Lung (tissue), 12 donors: Measurements from ENCODE around the gene PLEKHG2. TPM values are rescaled to one million over a fixed set of nuclear protein-coding genes. Genes with fewer than 3 reads are reported as not detected.
A peak's percentile ranks its signal among the peaks of the same experiment; 100 is the strongest.

Source experiments
- ATAC-seq: fragments of 200-7000 bp; cut with Tn5 transposase; one replicate; pipeline ENCODE4 v1.9.1; 2020; ENCODE audit warnings: moderate number of reproducible peaks; ENCODE audit not compliant: insufficient read depth, low FRiP score
- DNase-seq, 3 donors: peaks; one replicate each; pipeline ENCODE4 v3.0.0-alpha.2; 2013 to 2017
- H3K27ac ChIP-seq, 2 donors: one replicate each; pipeline ENCODE4 v1.5.1; 2013; ENCODE audit warnings: mild to moderate bottlenecking in 2 of 2, moderate library complexity in 2 of 2, control low read depth in 1 of 2, inconsistent platforms in 1 of 2, low read depth in 1 of 2, low read length in 1 of 2
- H3K27me3 ChIP-seq, 3 donors: one replicate each; pipeline ENCODE4 v1.5.1; 2013; ENCODE audit warnings: low read length in 2 of 3; ENCODE audit not compliant: control insufficient read depth in 3 of 3, insufficient read depth in 3 of 3
- H3K36me3 ChIP-seq, 4 donors: one replicate each; pipeline ENCODE4 v1.5.1; 2013; ENCODE audit warnings: low read length in 4 of 4, mild to moderate bottlenecking in 1 of 4, moderate library complexity in 1 of 4; ENCODE audit not compliant: control insufficient read depth in 4 of 4, insufficient read depth in 4 of 4
- H3K4me1 ChIP-seq, 5 donors: one replicate each; pipeline ENCODE4 v1.5.1; 2013; ENCODE audit warnings: low read length in 5 of 5, mild to moderate bottlenecking in 2 of 5, moderate library complexity in 1 of 5; ENCODE audit not compliant: control insufficient read depth in 5 of 5, insufficient read depth in 5 of 5
- H3K4me3 ChIP-seq: one replicate; pipeline ENCODE4 v1.5.1; 2013; ENCODE audit warnings: mild to moderate bottlenecking, control low read depth, moderate library complexity
- H3K9ac ChIP-seq, 2 donors: one replicate each; pipeline ENCODE4 v1.5.1; 2013; ENCODE audit warnings: low read length in 2 of 2, control low read depth in 1 of 2; ENCODE audit not compliant: insufficient read depth in 1 of 2
- H3K9me3 ChIP-seq, 4 donors: one replicate each; pipeline ENCODE4 v1.5.1; 2013; ENCODE audit warnings: low read length in 3 of 4, mild to moderate bottlenecking in 1 of 4, moderate library complexity in 1 of 4; ENCODE audit not compliant: control insufficient read depth in 4 of 4, insufficient read depth in 3 of 4
- WGBS, 2 donors: extraction: QIAGEN DNeasy Blood & Tissue Kit; methylation state at CpG; one replicate each; pipeline ENCODE4 v1.1.7; 2013; 5-methylcytosine and 5-hydroxymethylcytosine counted together
- polyA plus RNA-seq, 2 donors: library from polyadenylated mRNA; stranded (reverse); fragments of 200-250 nt; gene quantifications; one replicate each; pipeline ENCODE4 v1.2.1, GENCODE V29; 2013
- total RNA-seq, 2 donors: library from RNA; depleted of rRNA in 1 of 2; stranded (reverse); fragments of >200 nt in 1 of 2; gene quantifications; one replicate each; pipeline ENCODE4 v1.2.1, GENCODE V29; 2014 to 2021
- TF ChIP-seq, protein P1 (sequence below): IDR thresholded peaks from 2 replicates; pipeline ENCODE4 v1.5.1; 2012; ENCODE audit warnings: mild to moderate bottlenecking; ENCODE audit errors: control extremely low read depth, extremely low read depth
- donor health status: control.
- donor health status: control.
- donor health status: Bipolar disorder and iron deficiency.
- donor health status: healthy.
- donor health status: DM: yes; HTN: yes; CAD: no.

PLEKHG2 gene
- total and polyA plus RNA-seq, 4 donors, result 15.5 to 52.7 (median 27.2) TPM

DNA sequence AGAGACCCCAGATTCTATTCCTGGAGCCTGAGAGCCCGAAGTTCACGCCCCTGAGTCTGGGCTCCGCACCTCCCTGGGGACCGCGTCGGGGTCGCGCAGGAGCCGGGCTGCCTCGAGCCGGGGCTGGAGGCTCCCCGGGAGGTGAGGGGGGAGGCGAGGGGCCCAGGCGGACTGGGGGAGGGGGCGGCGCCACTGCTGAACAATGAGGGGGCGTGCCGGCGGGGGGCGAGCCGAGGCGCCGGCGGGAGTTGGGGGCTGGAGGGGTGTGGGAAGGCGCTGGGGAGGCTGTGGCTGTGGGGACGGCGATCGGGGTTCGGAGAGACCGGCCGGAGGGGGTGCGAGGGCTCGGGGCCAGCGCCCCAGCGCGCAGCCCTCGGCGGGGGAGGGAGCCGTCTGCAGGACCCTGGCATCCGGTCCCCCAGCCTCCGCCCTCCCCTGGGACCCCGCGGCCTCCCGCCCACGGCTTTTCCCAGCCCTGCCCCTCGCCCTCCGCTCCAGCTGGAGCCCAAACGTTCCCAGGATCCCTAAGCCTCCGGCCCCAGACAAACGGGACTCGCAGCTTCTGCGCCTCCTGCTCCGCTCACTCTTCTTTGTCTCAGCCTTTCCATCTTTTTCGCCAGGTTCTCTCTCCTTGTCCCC lies 922 bp downstream of the PLEKHG2 start:
- Histone ChIP-seq H3K27ac (peak overlapping the region; percentile 93 to 94), H3K9me3 (no peaks in the 10 kb centered on the region), H3K4me3 (peak overlapping the region; percentile 56), H3K9ac (peak overlapping the region; percentile 73 to 88), H3K4me1 (peaks cover 0 to 52% (median 14%) of the 10 kb centered on the region in 5 donors), H3K36me3 (peaks cover 0 to 20% (median 12%) of the 10 kb centered on the region in 4 donors), H3K27me3 (no peaks in the 10 kb centered on the region)
- DNase-seq (peak; percentile 89 to 91 (median 90)), ATAC-seq (no peak)
- TF ChIP-seq, protein P1, sequence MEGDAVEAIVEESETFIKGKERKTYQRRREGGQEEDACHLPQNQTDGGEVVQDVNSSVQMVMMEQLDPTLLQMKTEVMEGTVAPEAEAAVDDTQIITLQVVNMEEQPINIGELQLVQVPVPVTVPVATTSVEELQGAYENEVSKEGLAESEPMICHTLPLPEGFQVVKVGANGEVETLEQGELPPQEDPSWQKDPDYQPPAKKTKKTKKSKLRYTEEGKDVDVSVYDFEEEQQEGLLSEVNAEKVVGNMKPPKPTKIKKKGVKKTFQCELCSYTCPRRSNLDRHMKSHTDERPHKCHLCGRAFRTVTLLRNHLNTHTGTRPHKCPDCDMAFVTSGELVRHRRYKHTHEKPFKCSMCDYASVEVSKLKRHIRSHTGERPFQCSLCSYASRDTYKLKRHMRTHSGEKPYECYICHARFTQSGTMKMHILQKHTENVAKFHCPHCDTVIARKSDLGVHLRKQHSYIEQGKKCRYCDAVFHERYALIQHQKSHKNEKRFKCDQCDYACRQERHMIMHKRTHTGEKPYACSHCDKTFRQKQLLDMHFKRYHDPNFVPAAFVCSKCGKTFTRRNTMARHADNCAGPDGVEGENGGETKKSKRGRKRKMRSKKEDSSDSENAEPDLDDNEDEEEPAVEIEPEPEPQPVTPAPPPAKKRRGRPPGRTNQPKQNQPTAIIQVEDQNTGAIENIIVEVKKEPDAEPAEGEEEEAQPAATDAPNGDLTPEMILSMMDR, result no peak
- WGBS, 2 donors, result 2 to 3% methylated on average over 26 to 54 of the region's 54 CpGs

DNA sequence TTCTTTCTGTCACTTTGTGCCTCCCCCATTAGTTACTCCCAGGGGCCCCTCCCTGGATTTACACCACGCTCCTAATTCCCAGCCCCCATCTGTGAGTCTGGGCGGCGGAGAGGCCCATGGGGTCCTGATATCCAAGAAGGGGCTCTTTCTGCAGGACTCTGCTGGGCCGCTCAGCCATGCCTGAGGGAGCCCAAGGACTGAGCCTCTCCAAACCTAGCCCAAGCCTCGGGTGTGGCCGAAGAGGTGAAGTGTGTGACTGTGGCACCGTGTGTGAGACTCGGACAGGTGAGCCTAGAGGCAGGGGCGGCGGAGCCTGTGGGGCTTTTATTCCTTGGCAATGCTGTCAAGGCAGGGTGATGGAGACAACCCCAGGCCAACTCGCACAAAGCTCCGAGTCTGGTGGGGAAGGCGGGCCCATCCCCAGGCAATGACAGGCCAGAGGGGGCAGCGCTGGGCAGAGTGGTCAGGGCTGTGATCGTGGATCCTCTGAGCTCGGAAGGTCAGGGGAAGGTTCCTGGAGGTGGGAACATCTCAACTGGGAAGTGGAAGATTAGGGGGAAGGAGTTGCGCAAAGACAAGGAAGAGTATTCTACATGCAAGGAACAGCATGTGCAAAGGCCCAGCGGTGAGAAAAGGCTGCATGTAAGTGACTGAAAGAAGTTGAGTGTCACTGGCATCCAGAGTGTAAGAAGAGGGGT lies 1.6 kb downstream of the PLEKHG2 start:
- TF ChIP-seq, protein P1, result no peak
- DNase-seq (no peak), ATAC-seq (no peak)
- H3K9me3 ChIP-seq, result no peaks in the 10 kb centered on the region
- H3K4me1 ChIP-seq, result peaks cover 0 to 46% (median 14%) of the 10 kb centered on the region in 5 donors
- H3K27me3 ChIP-seq, result no peaks in the 10 kb centered on the region
- 47 to 63% methylated on average over 18 of the region's 18 CpGs for WGBS, 2 donors
- H3K4me3 ChIP-seq, result peak overlapping the region; percentile 56
- H3K27ac ChIP-seq, result peak overlapping the region; percentile 48 to 94
- H3K9ac ChIP-seq, result peak overlapping the region; percentile 66 to 88
- peaks cover 4 to 25% (median 16%) of the 10 kb centered on the region in 4 donors for H3K36me3 ChIP-seq

- Histone ChIP-seq H3K9ac (peak overlapping the region in 1 of 2 donors; percentile 3), H3K27ac (peak overlapping the region in 1 of 2 donors; percentile 2), H3K4me1 (peaks cover 0 to 41% (median 13%) of the 10 kb centered on the region in 5 donors), H3K27me3 (no peaks in the 10 kb centered on the region), H3K9me3 (no peaks in the 10 kb centered on the region), H3K4me3 (peak overlapping the region; percentile 6), H3K36me3 (peaks cover 4 to 26% (median 19%) of the 10 kb centered on the region in 4 donors)
- no peak for ATAC-seq
- 69 to 83% methylated on average over 35 of the region's 35 CpGs for WGBS, 2 donors
- DNase-seq, result no peak
- TF ChIP-seq, protein P1, result no peak
These were observed 2.9 kb downstream of the PLEKHG2 start for GRCh38 chr19:39415111-39416046.
